OCI-LY3 (cell line): ENCODE data around the gene KCTD15.

Experiments used
- H2AFZ ChIP-seq: fragments of 200-600, 300-600 bp; shearing (Covaris generic); 2 replicates; pipeline ENCODE4 v1.6.0; 2014; ENCODE audit warnings: antibody characterized with exemption, low read depth, low read length
- H3K27ac ChIP-seq: fragments of 200-600, 300-600 bp; sonication (generic); 2 replicates; pipeline ENCODE4 v1.5.1; 2014; ENCODE audit warnings: mild to moderate bottlenecking, low read length, moderate library complexity, mixed read lengths
- H3K27me3 ChIP-seq: fragments of 200-600, 300-600 bp; sonication (generic); 2 replicates; pipeline ENCODE4 v1.6.1; 2014; ENCODE audit warnings: low read depth, low read length, mixed read lengths
- H3K36me3 ChIP-seq: fragments of 200-600, 300-600 bp; sonication (generic); replicated peaks from 2 replicates; pipeline ENCODE3; 2014; ENCODE audit warnings: low read depth, low read length, mixed read lengths
- H3K4me1 ChIP-seq: fragments of 300-600, 200-600 bp; sonication (generic); 2 replicates; pipeline ENCODE4 v1.6.1; 2014; ENCODE audit warnings: low read length, mixed read lengths
- H3K4me2 ChIP-seq: fragments of 200-600, 300-600 bp; sonication (generic); 2 replicates; pipeline ENCODE4 v1.6.1; 2014; ENCODE audit warnings: low read length, mixed read lengths
- H3K4me3 ChIP-seq: fragments of 300-600, 200-600 bp; sonication (generic); 2 replicates; pipeline ENCODE4 v1.5.1; 2014; ENCODE audit warnings: antibody characterized with exemption, mild to moderate bottlenecking, low read length, moderate library complexity
- H3K79me2 ChIP-seq: fragments of 300-600, 200-600 bp; shearing (Covaris generic); 2 replicates; pipeline ENCODE4 v1.6.1; 2014; ENCODE audit warnings: mild to moderate bottlenecking, low read length, mixed read lengths
- H3K9ac ChIP-seq: fragments of 300-600, 200-600 bp; shearing (Covaris generic); 2 replicates; pipeline ENCODE4 v1.6.0; 2014; ENCODE audit warnings: mild to moderate bottlenecking, low read length, moderate library complexity
- H3K9me3 ChIP-seq: fragments of 200-600, 300-600 bp; shearing (Covaris generic); 2 replicates; pipeline ENCODE4 v1.6.1; 2014; ENCODE audit warnings: low read length, mixed read lengths; ENCODE audit not compliant: insufficient read depth
- H4K20me1 ChIP-seq: fragments of 200-600, 300-600 bp; sonication (generic); 2 replicates; pipeline ENCODE4 v1.6.1; 2016; ENCODE audit warnings: low read length, mixed read lengths; ENCODE audit not compliant: insufficient read depth
- EZH2phosphoT487 ChIP-seq: fragments of 200-600 bp; shearing (Covaris generic); IDR thresholded peaks from 2 replicates; pipeline ENCODE4 v1.6.1; 2018; ENCODE audit warnings: antibody characterized with exemption, mixed run types, low read depth
- TF ChIP-seq, protein P1 (sequence below): fragments of 200-600, 300-600 bp; sonication (generic); IDR thresholded peaks from 2 replicates; pipeline ENCODE4 v1.5.1; 2014; ENCODE audit warnings: antibody characterized with exemption, low read length, low read depth

The KCTD15 gene

GRCh38 chr19:33803383-33803782 is 6.7 kb downstream of the KCTD15 start:
- TF ChIP-seq, protein P1, sequence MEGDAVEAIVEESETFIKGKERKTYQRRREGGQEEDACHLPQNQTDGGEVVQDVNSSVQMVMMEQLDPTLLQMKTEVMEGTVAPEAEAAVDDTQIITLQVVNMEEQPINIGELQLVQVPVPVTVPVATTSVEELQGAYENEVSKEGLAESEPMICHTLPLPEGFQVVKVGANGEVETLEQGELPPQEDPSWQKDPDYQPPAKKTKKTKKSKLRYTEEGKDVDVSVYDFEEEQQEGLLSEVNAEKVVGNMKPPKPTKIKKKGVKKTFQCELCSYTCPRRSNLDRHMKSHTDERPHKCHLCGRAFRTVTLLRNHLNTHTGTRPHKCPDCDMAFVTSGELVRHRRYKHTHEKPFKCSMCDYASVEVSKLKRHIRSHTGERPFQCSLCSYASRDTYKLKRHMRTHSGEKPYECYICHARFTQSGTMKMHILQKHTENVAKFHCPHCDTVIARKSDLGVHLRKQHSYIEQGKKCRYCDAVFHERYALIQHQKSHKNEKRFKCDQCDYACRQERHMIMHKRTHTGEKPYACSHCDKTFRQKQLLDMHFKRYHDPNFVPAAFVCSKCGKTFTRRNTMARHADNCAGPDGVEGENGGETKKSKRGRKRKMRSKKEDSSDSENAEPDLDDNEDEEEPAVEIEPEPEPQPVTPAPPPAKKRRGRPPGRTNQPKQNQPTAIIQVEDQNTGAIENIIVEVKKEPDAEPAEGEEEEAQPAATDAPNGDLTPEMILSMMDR: no peak
- TF ChIP-seq EZH2phosphoT487: no peak
- no peak overlapping the region for H3K9ac ChIP-seq
- H3K36me3 ChIP-seq: peaks cover 14% of the 10 kb centered on the region
- H2AFZ ChIP-seq: no peak overlapping the region
- H3K79me2 ChIP-seq: no peaks in the 10 kb centered on the region
- H3K9me3 ChIP-seq: no peaks in the 10 kb centered on the region
- no peak overlapping the region for H3K27ac ChIP-seq
- H4K20me1 ChIP-seq: 0 out of 2 replicates have a peak, but pooled peaks cover 3% of the 10 kb centered on the region
- H3K4me2 ChIP-seq: no peak overlapping the region
- no peaks in the 10 kb centered on the region for H3K4me1 ChIP-seq
- H3K27me3 ChIP-seq: no peaks in the 10 kb centered on the region
- H3K4me3 ChIP-seq: no peak overlapping the region

- Histone ChIP-seq H3K27me3 (no peaks in the 10 kb centered on the region), H3K79me2 (no peaks in the 10 kb centered on the region), H3K27ac (no peak overlapping the region), H3K4me2 (no peak overlapping the region), H3K36me3 (peaks cover 14% of the 10 kb centered on the region), H3K4me3 (no peak overlapping the region), H3K9me3 (no peaks in the 10 kb centered on the region), H4K20me1 (0 out of 2 replicates have a peak, but pooled peaks cover 3% of the 10 kb centered on the region), H3K9ac (no peak overlapping the region), H3K4me1 (no peaks in the 10 kb centered on the region), H2AFZ (no peak overlapping the region)
- TF ChIP-seq, protein P1: no peak
- no peak for TF ChIP-seq EZH2phosphoT487
Measured at GRCh38 chr19:33804021-33804799, 7.5 kb downstream of the KCTD15 start.

- no peak overlapping the region for H3K4me2 ChIP-seq
- H3K36me3 ChIP-seq: peaks cover 16% of the 10 kb centered on the region
- H3K9me3 ChIP-seq: no peaks in the 10 kb centered on the region
Measured at GRCh38 chr19:33805313-33805712, 8.6 kb downstream of the KCTD15 start.

GRCh38 chr19:33805840-33806433 is 9.3 kb downstream of the KCTD15 start:
- no peak overlapping the region for H2AFZ ChIP-seq
- no peak overlapping the region for H3K9ac ChIP-seq
- no peak overlapping the region for H3K4me3 ChIP-seq
- H3K36me3 ChIP-seq: peaks cover 14% of the 10 kb centered on the region
- H3K27ac ChIP-seq: no peak overlapping the region
- H4K20me1 ChIP-seq: no peaks in the 10 kb centered on the region
- no peaks in the 10 kb centered on the region for H3K27me3 ChIP-seq
- H3K4me2 ChIP-seq: no peak overlapping the region
- H3K79me2 ChIP-seq: no peaks in the 10 kb centered on the region
- H3K4me1 ChIP-seq: no peaks in the 10 kb centered on the region
- no peaks in the 10 kb centered on the region for H3K9me3 ChIP-seq
- TF ChIP-seq EZH2phosphoT487: no peak
- TF ChIP-seq, protein P1: no peak

More at GRCh38 chr19:33805313-33805712, 8.6 kb downstream of the KCTD15 start:
- H3K27ac ChIP-seq: no peak overlapping the region
- no peaks in the 10 kb centered on the region for H3K79me2 ChIP-seq
- no peaks in the 10 kb centered on the region for H3K27me3 ChIP-seq
- H3K9ac ChIP-seq: no peak overlapping the region
- no peaks in the 10 kb centered on the region for H4K20me1 ChIP-seq
- H3K4me1 ChIP-seq: no peaks in the 10 kb centered on the region
- H2AFZ ChIP-seq: no peak overlapping the region
- TF ChIP-seq, protein P1: no peak
- TF ChIP-seq EZH2phosphoT487: no peak
- H3K4me3 ChIP-seq: no peak overlapping the region
